ENCODE data around the gene CTLA4. TPM values are rescaled to one million over a fixed set of nuclear protein-coding genes. Genes with fewer than 3 reads are reported as not detected.

The CTLA4 gene
- total RNA-seq, 4 donors from 2014 or later = not detected

GRCh38 chr2:203841654-203842053 lies 25.9 kb upstream of the CTLA4 start:
- H3K27ac ChIP-seq = no peak overlapping the region
- H3K4me1 ChIP-seq = no peaks in the 10 kb centered on the region
- no peaks in the 10 kb centered on the region for H3K9me3 ChIP-seq
- ATAC-seq (no peak), DNase-seq (no peak)
- intact Hi-C loops (cut with DNase I; ENCODE audit: low total_unique reads) (no loop called here), in situ Hi-C loops (cut with MboI; ENCODE audit: low sequenced_read_pairs in 4 of 4) (no loop called here)
- no peaks in the 10 kb centered on the region for H3K36me3 ChIP-seq
- H3K4me3 ChIP-seq = no peak overlapping the region
- no peaks in the 10 kb centered on the region for H3K27me3 ChIP-seq
- TF ChIP-seq CTCF (IDR thresholded peaks at IDR 0.05 in 4 of 5, conservative IDR thresholded peaks at IDR 0.05 in 1 of 5) = no peak
- no peak for TF ChIP-seq POLR2A (IDR thresholded peaks at IDR 0.05)

DNA sequence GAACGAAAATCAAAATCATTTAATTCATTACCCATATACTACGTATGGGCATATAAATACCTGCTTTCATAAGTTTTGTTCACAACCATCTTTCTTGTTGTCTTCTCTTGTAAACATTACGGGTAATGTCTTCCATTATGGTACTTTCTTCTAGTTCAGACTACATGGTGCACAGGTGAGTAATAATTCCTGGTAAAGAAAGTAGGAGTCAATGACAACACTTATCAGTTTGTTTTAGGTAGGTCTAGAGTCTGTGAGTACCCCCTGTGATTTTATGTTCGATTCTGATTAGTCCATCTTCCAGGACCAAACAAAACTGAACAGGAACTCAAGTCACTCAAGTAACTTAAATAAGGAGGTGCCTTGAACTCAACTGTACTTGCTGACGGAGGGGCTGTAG lies 25.2 kb upstream of the CTLA4 start:
- Histone ChIP-seq H3K36me3 (no peaks in the 10 kb centered on the region), H3K27ac (no peak overlapping the region), H3K4me3 (no peak overlapping the region), H3K4me1 (peaks cover 0 to 3% of the 10 kb centered on the region in 2 donors), H3K27me3 (no peaks in the 10 kb centered on the region), H3K9me3 (no peaks in the 10 kb centered on the region)
- in situ Hi-C loops (cut with MboI; ENCODE audit: low sequenced_read_pairs in 4 of 4) = no loop called here
- ATAC-seq (no peak), DNase-seq (no peak)
- TF ChIP-seq CTCF (IDR thresholded peaks at IDR 0.05 in 4 of 5, conservative IDR thresholded peaks at IDR 0.05 in 1 of 5) = no peak
- no peak for TF ChIP-seq POLR2A (IDR thresholded peaks at IDR 0.05)
- intact Hi-C loops (cut with DNase I; ENCODE audit: low total_unique reads) = no loop called here

DNA sequence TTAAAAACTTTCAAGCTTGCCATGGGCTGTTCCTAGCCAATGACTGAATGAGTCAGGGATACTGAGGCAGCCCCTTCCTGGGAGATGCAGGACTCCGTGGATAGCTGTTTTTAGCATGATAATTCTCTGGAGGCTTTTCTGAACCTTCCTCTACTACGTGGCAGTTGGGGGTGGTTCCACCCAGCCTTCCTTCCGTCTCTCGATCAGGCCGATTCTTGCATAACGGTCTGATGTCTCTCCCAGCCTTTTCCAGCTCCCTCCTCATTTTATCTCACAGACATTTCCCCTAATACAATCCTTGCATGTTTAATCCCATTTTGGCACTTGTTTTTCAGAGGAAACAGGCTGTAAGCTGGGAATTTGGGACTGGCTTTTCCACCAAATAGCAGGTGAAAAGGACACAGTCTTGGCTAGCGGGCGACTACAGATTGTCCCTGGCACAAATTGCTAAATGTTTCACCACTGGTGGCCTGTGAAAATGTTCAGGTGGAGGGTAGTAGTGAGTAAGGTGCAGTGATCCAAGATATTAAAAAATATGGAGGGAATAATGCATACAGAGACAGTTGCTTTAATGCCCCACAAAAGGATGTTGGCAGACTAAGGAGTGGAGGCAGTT lies 21.0 kb upstream of the CTLA4 start:
- peak; percentile 15 to 47 for DNase-seq
- intact Hi-C loops (cut with DNase I; ENCODE audit: low total_unique reads) = no loop called here

GRCh38 chr2:203849010-203849409 lies 18.6 kb upstream of the CTLA4 start:
- Histone ChIP-seq H3K9me3 (no peaks in the 10 kb centered on the region), H3K27me3 (no peaks in the 10 kb centered on the region), H3K27ac (no peak overlapping the region), H3K36me3 (no peaks in the 10 kb centered on the region), H3K4me3 (no peak overlapping the region), H3K4me1 (peaks cover 0 to 4% of the 10 kb centered on the region in 2 donors)
- in situ Hi-C loops (cut with MboI; ENCODE audit: low sequenced_read_pairs in 4 of 4) = no loop called here
- TF ChIP-seq POLR2A (IDR thresholded peaks at IDR 0.05) (no peak), CTCF (IDR thresholded peaks at IDR 0.05 in 4 of 5, conservative IDR thresholded peaks at IDR 0.05 in 1 of 5) (no peak)
- no peak for ATAC-seq
- intact Hi-C loops (cut with DNase I; ENCODE audit: low total_unique reads) = no loop called here
- no peak for DNase-seq

More for the DNA sequence above, 21.0 kb upstream of the CTLA4 start:
- Histone ChIP-seq H3K4me3 (no peak overlapping the region), H3K27me3 (no peaks in the 10 kb centered on the region), H3K9me3 (no peaks in the 10 kb centered on the region), H3K27ac (no peak overlapping the region), H3K36me3 (no peaks in the 10 kb centered on the region), H3K4me1 (peaks cover 0 to 4% of the 10 kb centered on the region in 2 donors)
- in situ Hi-C loops (cut with MboI; ENCODE audit: low sequenced_read_pairs in 4 of 4) = no loop called here
- no peak for TF ChIP-seq POLR2A (IDR thresholded peaks at IDR 0.05)
- no peak for TF ChIP-seq CTCF (IDR thresholded peaks at IDR 0.05 in 4 of 5, conservative IDR thresholded peaks at IDR 0.05 in 1 of 5)
- ATAC-seq = peak; percentile 60 to 76

- Histone ChIP-seq H3K9me3 (no peaks in the 10 kb centered on the region), H3K4me3 (no peak overlapping the region), H3K4me1 (no peaks in the 10 kb centered on the region), H3K27ac (no peak overlapping the region), H3K27me3 (no peaks in the 10 kb centered on the region), H3K36me3 (no peaks in the 10 kb centered on the region)
- no peak for TF ChIP-seq CTCF (IDR thresholded peaks at IDR 0.05 in 4 of 5, conservative IDR thresholded peaks at IDR 0.05 in 1 of 5)
- TF ChIP-seq POLR2A (IDR thresholded peaks at IDR 0.05) = no peak
- ATAC-seq (no peak), DNase-seq (no peak)
- in situ Hi-C loops (cut with MboI; ENCODE audit: low sequenced_read_pairs in 4 of 4) = no loop called here
- intact Hi-C loops (cut with DNase I; ENCODE audit: low total_unique reads) = loop anchor here (5.0 kb wide), 1 partner anchor 380 kb away; no protein-coding TSS in a partner anchor
Measured at GRCh38 chr2:203852760-203853159, 14.8 kb upstream of the CTLA4 start.

Data from gastrocnemius medialis (tissue), 4 donors.